Liver (tissue), 9 donors: ENCODE data around the gene GPATCH2. TPM values are rescaled to one million over a fixed set of nuclear protein-coding genes. Genes with fewer than 3 reads are reported as not detected.

ENCODE experiments used
- DNase-seq: peaks from one replicate; pipeline ENCODE4 v3.0.0-alpha.2; 2017; ENCODE audit warnings: low spot score
- H3K27ac ChIP-seq, 2 donors: one replicate each; pipeline ENCODE4 v1.7.0; 2013; ENCODE audit warnings: inconsistent platforms in 2 of 2, low read length in 2 of 2, control low read depth in 1 of 2, low read depth in 1 of 2, mild to moderate bottlenecking in 1 of 2
- H3K27me3 ChIP-seq, 4 donors: one replicate each; pipeline versions ENCODE4 v1.6.1 to v1.7.0; 2013; ENCODE audit warnings: low read length in 3 of 4, inconsistent platforms in 1 of 4, mild to moderate bottlenecking in 1 of 4, moderate library complexity in 1 of 4; ENCODE audit not compliant: control insufficient read depth in 4 of 4, insufficient read depth in 4 of 4
- H3K36me3 ChIP-seq, 4 donors: one replicate each; pipeline versions ENCODE4 v1.6.1 to v1.7.0; 2013; ENCODE audit warnings: low read length in 3 of 4, mild to moderate bottlenecking in 3 of 4, low read depth in 1 of 4, moderate library complexity in 1 of 4; ENCODE audit not compliant: control insufficient read depth in 4 of 4, insufficient read depth in 3 of 4
- H3K4me1 ChIP-seq, 4 donors: one replicate each; pipeline versions ENCODE4 v1.6.1 to v1.7.0; 2013; ENCODE audit warnings: low read length in 3 of 4, mild to moderate bottlenecking in 3 of 4, moderate library complexity in 1 of 4; ENCODE audit not compliant: control insufficient read depth in 4 of 4, insufficient read depth in 4 of 4
- H3K4me3 ChIP-seq, 3 donors: one replicate each; pipeline versions ENCODE4 v1.6.1 to v1.7.0; 2013; ENCODE audit warnings: low read length in 3 of 3, control low read depth in 1 of 3, low read depth in 1 of 3, mild to moderate bottlenecking in 1 of 3
- H3K9ac ChIP-seq, 2 donors: one replicate each; pipeline ENCODE4 v1.7.0; 2013; ENCODE audit warnings: low read length in 2 of 2, mild to moderate bottlenecking in 2 of 2, moderate library complexity in 2 of 2, control low read depth in 1 of 2, low read depth in 1 of 2
- H3K9me3 ChIP-seq, 4 donors: one replicate each; pipeline versions ENCODE4 v1.6.1 to v1.7.0; 2013; ENCODE audit warnings: low read length in 3 of 4; ENCODE audit not compliant: control insufficient read depth in 4 of 4
- EGR1 ChIP-seq, 2 donors: IDR thresholded peaks; 2 replicates each; pipeline ENCODE4 v1.6.1; 2016 to 2018; ENCODE audit warnings: antibody characterized with exemption in 2 of 2, low read depth in 2 of 2
- FOXA1 ChIP-seq: IDR thresholded peaks from 2 replicates; pipeline ENCODE4 v1.6.1; 2016; ENCODE audit warnings: antibody characterized with exemption
- FOXA2 ChIP-seq: IDR thresholded peaks from 2 replicates; pipeline ENCODE4 v1.6.1; 2016; ENCODE audit warnings: antibody characterized with exemption
- GABPA ChIP-seq, 2 donors: IDR thresholded peaks in 1 of 2; conservative IDR thresholded peaks in 1 of 2; 2 replicates each; pipeline ENCODE4 v1.6.1; 2016; ENCODE audit warnings: antibody characterized with exemption in 2 of 2, mild to moderate bottlenecking in 1 of 2, moderate library complexity in 1 of 2
- HNF4G ChIP-seq: IDR thresholded peaks from 2 replicates; pipeline ENCODE4 v1.6.1; 2016; ENCODE audit warnings: antibody characterized with exemption
- JUND ChIP-seq, 2 donors: IDR thresholded peaks; 2 replicates each; pipeline ENCODE4 v1.6.1; 2016; ENCODE audit warnings: antibody characterized with exemption in 2 of 2
- NR2F2 ChIP-seq: IDR thresholded peaks from 2 replicates; pipeline ENCODE4 v1.6.1; 2016; ENCODE audit warnings: antibody characterized with exemption
- RAD21 ChIP-seq, 2 donors: IDR thresholded peaks; 2 replicates each; pipeline ENCODE4 v1.6.1; 2016; ENCODE audit warnings: antibody characterized with exemption in 2 of 2, mild to moderate bottlenecking in 2 of 2
- REST ChIP-seq: IDR thresholded peaks from 2 replicates; pipeline ENCODE4 v1.6.1; 2016; ENCODE audit warnings: antibody characterized with exemption, mild to moderate bottlenecking
- RXRA ChIP-seq, 2 donors: IDR thresholded peaks; 2 replicates each; pipeline ENCODE4 v1.6.1; 2017 to 2018; ENCODE audit warnings: antibody characterized with exemption in 2 of 2, mild to moderate bottlenecking in 1 of 2
- SP1 ChIP-seq: IDR thresholded peaks from 2 replicates; pipeline ENCODE4 v1.6.1; 2018; ENCODE audit warnings: antibody characterized with exemption, mild to moderate bottlenecking
- TAF1 ChIP-seq: conservative IDR thresholded peaks from 2 replicates; pipeline ENCODE4 v1.6.1; 2016; ENCODE audit warnings: antibody characterized with exemption, mild to moderate bottlenecking
- YY1 ChIP-seq: IDR thresholded peaks from 2 replicates; pipeline ENCODE4 v1.6.1; 2016; ENCODE audit warnings: antibody characterized with exemption, mild to moderate bottlenecking
- WGBS: extraction: QIAGEN DNeasy Blood & Tissue Kit; methylation state at CpG from one replicate; pipeline ENCODE4 v1.1.7; 2013; 5-methylcytosine and 5-hydroxymethylcytosine counted together
- polyA plus RNA-seq, 2 donors: library from polyadenylated mRNA; stranded (reverse) in 1 of 2; unstranded in 1 of 2; fragments of 200-250 nt in 1 of 2; fragments of >200 nt in 1 of 2; fragmentation: Nextera tagmentation in 1 of 2; extraction: Ambion mirVana in 1 of 2; gene quantifications; one replicate each; pipeline versions ENCODE4 v1.2.1 to v1.2.3, GENCODE V29; 2013 to 2015
- total RNA-seq, 2 donors: library from RNA; depleted of rRNA; stranded (reverse); fragments of >200 nt; gene quantifications; one replicate each; pipeline ENCODE4 v1.2.3, GENCODE V29; 2014
- TF ChIP-seq, protein P1 (sequence below): IDR thresholded peaks from 2 replicates; pipeline ENCODE4 v1.6.1; 2016; ENCODE audit warnings: antibody characterized with exemption
- donor health status: healthy.
- donor health status: healthy.
- donor health status: healthy.
- donor health status: healthy.
- donor health status: healthy.

The GPATCH2 gene
- total and polyA plus RNA-seq, 4 donors: 1.6 to 11.2 (median 5.8) TPM

- no peak for DNase-seq
- Histone ChIP-seq H3K9me3 (no peaks in the 10 kb centered on the region), H3K27me3 (no peaks in the 10 kb centered on the region), H3K9ac (no peak overlapping the region), H3K4me1 (no peaks in the 10 kb centered on the region), H3K4me3 (no peak overlapping the region), H3K36me3 (peaks cover 0 to 3% (median 0%) of the 10 kb centered on the region in 4 donors), H3K27ac (no peak overlapping the region)
- TF ChIP-seq HNF4G: no peak
- no peak for TF ChIP-seq FOXA1
- TF ChIP-seq GABPA (IDR thresholded peaks at IDR 0.05 in 1 of 2, conservative IDR thresholded peaks at IDR 0.05 in 1 of 2): no peak
- 97% methylated on average over 1 of the region's 1 CpG for WGBS
These were observed 137.6 kb downstream of the GPATCH2 start for GRCh38 chr1:217493290-217493689.

- TF ChIP-seq TAF1 (no peak), SP1 (no peak), RAD21 (IDR thresholded peaks at IDR 0.05) (no peak), JUND (IDR thresholded peaks at IDR 0.05) (no peak), FOXA1 (no peak), RXRA (IDR thresholded peaks at IDR 0.05) (no peak), REST (no peak), NR2F2 (no peak), FOXA2 (no peak), YY1 (no peak)
- H3K36me3 ChIP-seq: peaks cover 0 to 1% (median 0%) of the 10 kb centered on the region in 4 donors
- no peaks in the 10 kb centered on the region for H3K27me3 ChIP-seq
- no peak overlapping the region for H3K27ac ChIP-seq
- H3K9ac ChIP-seq: no peak overlapping the region
- no peak overlapping the region for H3K4me3 ChIP-seq
- H3K9me3 ChIP-seq: no peaks in the 10 kb centered on the region
- DNase-seq: no peak
- no peaks in the 10 kb centered on the region for H3K4me1 ChIP-seq
These were observed 146.0 kb downstream of the GPATCH2 start for GRCh38 chr1:217484871-217485270.

DNA sequence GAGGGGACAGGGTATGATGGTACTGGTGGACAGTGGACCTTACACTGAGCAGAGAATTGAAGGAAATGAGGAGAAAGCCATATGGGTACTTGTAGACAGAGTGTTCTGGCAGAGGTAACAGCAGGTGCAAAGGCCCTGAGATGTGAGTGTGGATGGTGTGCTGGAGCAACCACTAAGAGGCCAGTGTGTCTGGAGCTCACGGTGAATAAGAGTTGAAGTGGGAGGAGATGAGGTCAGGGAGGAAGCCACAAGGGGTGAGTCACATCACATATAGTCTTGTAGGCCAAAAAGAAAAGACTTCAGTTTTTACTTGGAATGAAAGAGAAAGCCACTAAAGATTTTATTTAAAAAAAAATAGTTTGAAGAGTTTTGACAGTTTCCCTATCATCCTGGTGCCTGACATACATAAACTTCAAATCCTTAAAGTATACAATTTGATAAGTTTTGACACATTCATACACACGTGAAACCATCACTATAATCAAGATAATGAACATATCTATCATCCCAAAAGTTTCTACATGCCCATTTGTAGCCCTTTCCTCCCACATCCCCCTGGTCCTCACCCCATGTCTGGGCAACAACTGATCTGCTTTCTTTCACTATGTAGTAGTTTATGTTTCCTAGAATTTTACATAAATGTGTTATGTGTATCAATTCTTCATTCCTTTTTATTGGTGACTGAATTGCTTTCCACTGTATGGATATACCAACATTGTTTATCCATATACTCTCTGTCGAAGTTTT, 148.4 kb downstream of the GPATCH2 start:
- Histone ChIP-seq H3K27me3 (no peaks in the 10 kb centered on the region), H3K9me3 (no peaks in the 10 kb centered on the region), H3K4me1 (no peaks in the 10 kb centered on the region), H3K36me3 (peaks cover 0 to 1% (median 0%) of the 10 kb centered on the region in 4 donors), H3K9ac (no peak overlapping the region), H3K27ac (no peak overlapping the region), H3K4me3 (no peak overlapping the region)
- WGBS: 84% methylated on average over 3 of the region's 3 CpGs
- no peak for DNase-seq
- TF ChIP-seq EGR1 (IDR thresholded peaks at IDR 0.05; ENCODE audit: low read depth in 2 of 2) (no peak), HNF4G (no peak), FOXA1 (no peak), GABPA (IDR thresholded peaks at IDR 0.05 in 1 of 2, conservative IDR thresholded peaks at IDR 0.05 in 1 of 2) (no peak)
- TF ChIP-seq, protein P1, sequence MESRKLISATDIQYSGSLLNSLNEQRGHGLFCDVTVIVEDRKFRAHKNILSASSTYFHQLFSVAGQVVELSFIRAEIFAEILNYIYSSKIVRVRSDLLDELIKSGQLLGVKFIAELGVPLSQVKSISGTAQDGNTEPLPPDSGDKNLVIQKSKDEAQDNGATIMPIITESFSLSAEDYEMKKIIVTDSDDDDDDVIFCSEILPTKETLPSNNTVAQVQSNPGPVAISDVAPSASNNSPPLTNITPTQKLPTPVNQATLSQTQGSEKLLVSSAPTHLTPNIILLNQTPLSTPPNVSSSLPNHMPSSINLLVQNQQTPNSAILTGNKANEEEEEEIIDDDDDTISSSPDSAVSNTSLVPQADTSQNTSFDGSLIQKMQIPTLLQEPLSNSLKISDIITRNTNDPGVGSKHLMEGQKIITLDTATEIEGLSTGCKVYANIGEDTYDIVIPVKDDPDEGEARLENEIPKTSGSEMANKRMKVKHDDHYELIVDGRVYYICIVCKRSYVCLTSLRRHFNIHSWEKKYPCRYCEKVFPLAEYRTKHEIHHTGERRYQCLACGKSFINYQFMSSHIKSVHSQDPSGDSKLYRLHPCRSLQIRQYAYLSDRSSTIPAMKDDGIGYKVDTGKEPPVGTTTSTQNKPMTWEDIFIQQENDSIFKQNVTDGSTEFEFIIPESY: no peak
